HG03460 (cell line): ENCODE measurements around the gene MYRIP.
"Not testable (repeated sequence)": the region's sequence is repeated elsewhere in the genome, so short reads cannot be mapped to it uniquely, and the experiment has no call there.

ENCODE experiments used
- ATAC-seq: cut with Tn5 transposase; IDR thresholded peaks from one replicate; pipeline ENCODE4 v1.9.1; 2021; ENCODE audit not compliant: unreplicated experiment

MYRIP gene

DNA sequence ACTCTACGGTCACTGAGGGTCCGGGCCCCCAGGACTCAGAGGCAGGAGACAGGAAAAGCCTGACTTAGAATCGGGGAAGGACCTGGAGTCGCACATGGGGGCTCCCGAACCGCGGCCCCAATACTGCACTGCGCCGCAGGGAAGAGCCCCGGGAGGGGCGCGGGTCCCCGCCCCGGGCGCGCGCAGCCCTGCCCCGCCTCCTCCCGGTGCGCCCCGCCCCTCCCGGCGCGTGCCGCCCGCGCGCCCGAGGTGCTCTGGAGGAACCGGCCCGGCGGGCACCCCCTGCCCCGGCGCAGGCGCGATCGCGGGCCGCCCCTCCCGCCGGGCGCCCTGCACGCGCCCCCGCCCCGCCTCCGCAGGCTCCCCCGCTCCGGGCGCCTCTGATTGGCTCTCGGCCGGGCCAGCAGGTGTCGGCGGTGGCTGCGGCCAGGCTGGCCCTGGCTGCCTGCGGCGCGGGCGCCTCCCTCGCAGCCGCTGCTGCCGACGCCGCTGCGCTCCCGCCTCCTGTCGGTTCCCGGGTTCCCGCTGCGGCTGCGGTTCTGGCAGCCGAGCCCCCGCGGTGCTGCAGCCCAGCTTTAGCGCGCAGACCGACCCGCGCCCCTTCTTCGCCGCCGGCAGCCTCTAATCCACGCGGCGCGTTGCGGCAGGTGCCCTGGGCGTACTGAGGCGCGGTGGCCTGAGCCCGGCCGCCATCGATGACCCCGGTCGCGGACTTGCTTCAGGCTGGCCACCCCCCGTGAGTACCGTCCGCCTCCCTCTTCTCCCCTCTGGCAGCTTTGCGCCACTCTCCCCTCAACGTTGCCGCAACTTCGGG lies at the start of gene MYRIP:
MYRIP (plus strand) TSS at position 429 of the 814 bp plus-strand sequence. CDS start 91,208 bp downstream, outside the sequence.
- peak; percentile 66 for ATAC-seq

DNA sequence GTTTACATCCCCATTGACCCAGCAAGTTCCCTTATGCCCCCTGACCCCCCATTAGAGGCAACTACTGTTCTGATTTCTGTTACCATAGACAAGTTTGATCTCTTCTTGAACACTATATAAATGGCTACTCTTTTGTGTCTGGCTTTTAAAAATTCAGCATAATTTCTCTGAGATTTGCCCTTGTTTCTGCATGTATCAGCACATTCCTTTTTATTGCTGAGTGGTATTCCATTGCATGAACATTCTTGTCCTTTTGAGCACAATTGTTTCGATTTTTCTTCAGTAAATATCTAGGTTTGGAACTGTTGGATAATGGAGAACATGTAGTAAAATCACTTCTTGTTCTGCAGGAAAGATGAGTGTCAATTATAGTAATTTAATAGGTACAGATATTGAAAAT lies 49.1 kb upstream of the MYRIP start:
- no peak for ATAC-seq

DNA sequence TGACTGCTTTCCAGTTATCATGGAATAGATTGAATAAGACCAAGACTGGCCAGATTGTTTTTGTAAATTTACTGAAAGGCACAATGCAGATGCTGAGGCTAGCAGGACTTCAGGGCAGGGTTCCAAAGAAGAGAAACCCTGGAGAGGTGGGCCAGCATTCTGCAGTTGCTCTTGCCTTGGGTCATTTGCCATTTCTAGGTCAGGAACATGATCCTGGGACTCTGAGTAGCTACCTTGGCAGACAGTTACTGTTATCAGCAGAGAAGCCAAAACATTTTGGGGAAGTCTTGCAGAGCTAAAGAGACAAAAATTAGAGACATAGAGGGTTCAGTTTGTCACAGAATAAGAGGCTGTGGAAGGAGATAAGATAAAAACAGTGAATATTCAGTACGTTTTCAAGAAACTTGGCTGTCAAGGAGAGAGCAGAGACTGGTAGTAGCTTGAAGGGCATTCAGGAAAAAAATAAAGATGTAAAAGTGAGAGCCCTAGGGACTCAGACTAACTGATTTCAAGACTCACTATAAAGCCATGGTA lies 46.8 kb upstream of the MYRIP start:
- no peak for ATAC-seq

DNA sequence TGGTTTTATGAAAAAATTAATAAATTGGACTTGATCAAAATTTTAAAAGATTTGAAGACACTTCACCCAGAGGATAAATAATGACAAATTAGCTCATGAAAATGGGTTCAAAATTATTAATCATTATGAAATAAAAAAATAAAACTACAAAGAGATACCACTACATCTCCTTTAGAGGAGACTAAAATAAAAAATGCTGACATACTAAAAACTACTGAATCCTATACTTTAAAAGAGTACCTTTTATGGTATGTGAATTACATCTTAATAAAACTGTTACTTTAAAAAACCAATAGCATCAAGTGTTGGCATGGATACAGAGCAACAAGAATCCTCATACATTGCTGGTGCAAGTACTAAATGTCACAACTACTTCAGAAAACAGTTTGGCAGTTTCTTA lies 46.0 kb upstream of the MYRIP start:
- ATAC-seq: no peak

DNA sequence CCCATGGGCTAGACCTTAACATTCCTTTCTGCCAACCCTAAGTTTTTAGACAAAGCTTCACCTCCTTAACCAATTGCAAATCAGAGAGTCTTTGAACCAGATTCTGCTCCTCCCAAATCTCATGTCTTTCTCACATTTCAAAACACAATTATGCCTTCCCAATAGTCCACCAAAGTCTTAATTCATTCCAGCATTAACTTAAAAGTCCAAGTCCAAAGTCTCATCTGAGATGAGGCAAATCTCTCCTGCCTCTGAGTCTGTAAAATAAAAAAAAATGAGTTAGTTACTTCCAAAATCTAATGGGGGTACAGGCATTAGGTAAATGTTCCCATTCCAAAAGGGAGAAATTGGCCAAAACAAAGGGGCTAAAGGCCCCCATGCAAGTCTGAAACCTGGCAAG lies 43.8 kb upstream of the MYRIP start:
- no peak for ATAC-seq

DNA sequence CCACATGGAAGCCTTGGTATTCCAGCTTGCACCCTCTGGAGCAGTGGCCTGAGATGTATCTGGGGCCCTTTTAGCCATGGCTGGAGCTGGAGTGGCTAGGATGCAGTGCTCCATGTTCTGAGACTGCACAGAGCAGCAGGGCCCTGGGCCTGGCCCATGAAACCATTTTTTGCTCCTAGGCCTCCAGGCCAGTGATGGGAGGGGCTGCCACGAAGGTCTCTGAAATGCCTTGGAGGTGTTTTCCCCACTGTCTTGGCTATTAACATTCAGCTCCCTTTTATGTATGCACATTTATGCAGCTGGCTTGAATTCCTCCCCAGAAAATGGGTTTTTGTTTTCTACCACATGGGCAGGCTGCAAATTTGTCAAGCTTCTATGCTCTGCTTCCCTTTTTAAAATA lies 43.0 kb upstream of the MYRIP start:
- ATAC-seq: no peak

- not testable (repeated sequence) for ATAC-seq
Measured at GRCh38 chr3:39766909-39767308, 42.5 kb upstream of the MYRIP start.

DNA sequence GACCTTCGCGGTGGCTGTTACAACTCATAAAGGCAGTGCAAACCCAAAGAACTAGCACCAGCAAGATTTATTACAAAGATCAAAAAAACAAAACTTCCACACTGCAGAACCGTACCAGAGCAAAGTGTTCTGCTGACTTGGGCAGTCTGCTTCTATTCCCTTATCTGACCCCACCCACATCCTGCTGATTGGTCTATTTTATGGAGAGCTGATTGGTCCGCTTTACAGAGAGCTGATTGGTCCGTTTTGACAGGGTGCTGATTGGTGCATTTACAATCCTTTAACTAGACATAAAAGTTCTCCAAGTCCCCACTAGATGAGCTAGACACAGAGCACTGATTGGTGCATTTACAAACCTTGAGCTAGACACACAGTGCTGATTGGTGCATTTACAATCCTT lies 31.2 kb upstream of the MYRIP start:
- not testable (repeated sequence) for ATAC-seq

GRCh38 chr3:39779511-39780230 lies 29.7 kb upstream of the MYRIP start:
- ATAC-seq: no peak

DNA sequence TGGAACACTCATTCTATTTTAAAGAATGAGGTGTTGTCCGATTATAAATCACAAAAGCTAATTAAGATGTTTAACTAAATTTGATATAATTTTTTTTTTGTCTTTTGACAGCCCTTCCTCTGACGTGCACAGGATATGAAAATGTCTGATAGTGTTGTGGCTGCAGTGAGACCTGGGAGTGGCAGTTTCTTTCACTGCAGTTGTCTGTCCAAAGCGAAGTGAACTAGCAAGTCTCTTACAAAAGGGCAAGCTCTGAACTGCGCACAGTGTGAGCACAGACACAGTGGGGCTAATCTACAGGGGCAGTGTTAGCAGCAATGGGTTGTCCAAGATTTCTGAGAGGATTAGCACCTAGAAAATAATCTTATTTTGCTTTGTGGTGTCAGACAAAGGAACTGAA lies 29.1 kb upstream of the MYRIP start:
- no peak for ATAC-seq

- ATAC-seq: no peak
Measured at GRCh38 chr3:39781025-39781424, 28.4 kb upstream of the MYRIP start.

DNA sequence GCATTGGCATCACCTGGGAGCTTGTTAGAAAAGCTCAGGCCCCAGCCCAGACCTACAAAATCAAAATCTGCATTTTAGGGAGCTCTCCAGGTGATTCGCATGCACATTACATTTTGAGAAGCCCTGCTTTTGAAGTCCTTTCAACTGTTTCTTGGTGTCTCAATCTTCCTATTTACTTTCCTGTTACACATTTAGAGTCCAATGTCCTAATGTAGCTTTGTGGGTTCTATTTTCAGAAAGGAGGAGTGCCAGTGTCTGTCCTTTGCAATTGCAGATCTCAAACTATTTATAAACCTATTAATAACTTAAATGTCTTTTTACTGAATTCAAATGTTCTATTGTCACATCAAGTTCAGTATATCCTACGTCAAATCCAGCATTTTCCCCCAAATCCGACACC lies 27.8 kb upstream of the MYRIP start:
- no peak for ATAC-seq

GRCh38 chr3:39783680-39784079 lies 25.7 kb upstream of the MYRIP start:
- ATAC-seq: no peak

GRCh38 chr3:39784922-39785321 lies 24.5 kb upstream of the MYRIP start:
- no peak for ATAC-seq

DNA sequence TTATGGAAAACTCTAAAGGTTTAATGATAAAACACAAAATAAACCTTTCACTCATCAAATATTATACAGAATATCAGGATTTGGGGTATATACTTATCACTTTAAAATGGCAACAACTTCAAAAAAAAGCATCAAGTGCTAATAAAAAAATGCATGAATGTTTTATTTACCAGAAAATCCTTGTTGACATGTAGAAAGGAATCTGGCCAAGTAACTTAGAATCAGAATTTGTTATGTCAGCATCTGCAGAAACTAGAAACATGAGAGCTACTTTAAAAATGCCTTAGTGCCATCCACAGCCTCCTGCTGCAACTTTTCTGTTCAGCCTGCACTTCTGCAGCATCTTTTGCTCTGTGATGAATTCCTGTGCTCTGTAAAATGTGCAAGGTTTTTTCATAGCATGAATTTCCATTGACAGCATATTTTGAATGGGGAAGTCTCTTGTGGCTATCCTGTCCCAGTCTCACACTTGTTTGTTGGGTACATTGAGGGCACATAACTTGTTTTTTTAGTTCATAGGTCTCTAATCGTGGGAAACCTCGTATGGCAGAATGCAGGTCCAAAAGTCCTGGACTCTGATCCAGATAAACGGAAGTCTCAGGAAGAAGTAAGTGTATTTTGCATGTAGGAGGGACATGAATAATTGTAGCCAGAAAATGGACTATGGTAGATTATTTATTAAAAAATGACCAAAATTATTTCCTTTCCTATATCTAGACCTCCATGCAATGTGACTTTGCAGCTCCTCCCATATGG lies 21.1 kb upstream of the MYRIP start:
- ATAC-seq: no peak

DNA sequence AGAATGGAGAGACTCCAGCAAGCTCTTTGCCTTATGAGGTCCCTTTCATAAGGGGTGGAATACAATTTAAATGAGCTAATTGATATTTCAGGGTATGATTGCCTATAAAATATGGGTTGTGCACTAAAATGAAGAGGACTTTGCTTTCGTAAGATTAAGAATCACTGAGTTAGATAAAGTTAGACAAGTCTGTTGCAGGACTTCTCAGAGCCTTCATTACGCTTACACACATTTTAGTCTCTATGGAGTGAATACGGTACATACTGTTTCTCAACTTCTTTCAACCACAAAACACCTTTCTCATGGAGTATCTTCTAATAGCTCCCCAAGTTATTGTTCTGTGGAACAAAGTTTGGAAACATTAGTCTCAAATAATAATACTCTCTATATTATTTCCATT lies 17.8 kb upstream of the MYRIP start:
- ATAC-seq: no peak

GRCh38 chr3:39794880-39795279 lies 14.5 kb upstream of the MYRIP start:
- no peak for ATAC-seq

- ATAC-seq: no peak
Measured at GRCh38 chr3:39801216-39801615, 8.2 kb upstream of the MYRIP start.

- ATAC-seq: not testable (repeated sequence)
Measured at GRCh38 chr3:39802486-39802885, 6.9 kb upstream of the MYRIP start.

- no peak for ATAC-seq
Measured at GRCh38 chr3:39803956-39804355, 5.5 kb upstream of the MYRIP start.

DNA sequence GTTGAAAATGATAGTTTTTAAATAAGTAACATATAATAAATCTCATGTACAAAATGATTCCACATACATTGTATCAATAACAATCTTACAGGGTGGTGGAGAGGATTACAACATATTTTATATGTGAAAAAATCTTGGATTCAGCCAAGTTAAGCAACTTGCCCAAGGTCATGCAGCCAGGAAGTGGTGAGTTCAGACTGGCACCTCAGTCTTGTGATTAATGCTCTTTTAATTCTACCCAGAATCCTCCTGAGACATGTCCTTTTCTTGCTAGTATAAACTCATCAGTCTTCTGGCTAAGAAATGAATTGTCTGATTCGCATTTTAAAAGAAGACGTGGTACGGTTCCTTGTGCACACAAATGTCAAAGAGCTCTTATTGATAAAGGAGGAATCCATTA lies 4.5 kb upstream of the MYRIP start:
- ATAC-seq: no peak
